Measurements from ENCODE around the gene ZCCHC14.
"Not testable (repeated sequence)": the region's sequence is repeated elsewhere in the genome, so short reads cannot be mapped to it uniquely, and the experiment has no call there.

ZCCHC14 gene

DNA sequence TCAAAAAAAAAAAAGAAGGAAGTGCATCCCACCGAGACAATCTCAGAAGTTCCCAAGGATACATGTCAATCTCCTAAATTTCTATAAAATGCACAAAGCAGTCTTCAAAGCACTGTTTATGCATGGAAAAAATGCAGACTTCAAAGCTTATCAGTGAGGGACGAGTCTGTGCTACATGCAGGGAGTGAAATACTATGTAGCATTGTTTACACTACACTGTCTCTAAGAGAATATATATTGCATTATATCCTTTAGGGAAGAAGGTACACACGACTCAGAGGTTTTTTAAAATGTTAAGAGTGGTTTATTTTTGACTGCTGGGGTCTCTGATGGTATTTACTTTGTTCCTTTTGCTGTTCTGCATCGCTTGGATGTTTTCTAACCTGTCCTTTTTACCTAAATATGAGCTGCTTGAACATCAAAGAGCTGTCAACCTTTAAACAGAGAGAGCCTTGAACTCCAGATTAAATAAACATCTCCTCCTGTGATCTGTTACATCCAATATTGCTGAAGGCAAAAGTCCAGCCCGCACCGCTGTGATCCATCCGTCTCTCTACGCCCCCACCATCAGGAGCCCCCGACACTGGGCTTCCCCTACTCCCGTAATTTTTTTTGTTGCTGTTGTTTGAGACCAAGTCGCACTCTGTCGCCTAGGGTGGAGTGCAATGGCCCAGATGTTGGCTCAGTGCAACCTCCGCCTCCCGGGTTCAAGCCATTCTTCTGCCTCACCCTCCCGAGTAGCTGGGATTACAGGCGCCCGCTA, 110.6 kb downstream of the ZCCHC14 start:
- no peak for DNase-seq (ENCODE audit: low spot score)

DNA sequence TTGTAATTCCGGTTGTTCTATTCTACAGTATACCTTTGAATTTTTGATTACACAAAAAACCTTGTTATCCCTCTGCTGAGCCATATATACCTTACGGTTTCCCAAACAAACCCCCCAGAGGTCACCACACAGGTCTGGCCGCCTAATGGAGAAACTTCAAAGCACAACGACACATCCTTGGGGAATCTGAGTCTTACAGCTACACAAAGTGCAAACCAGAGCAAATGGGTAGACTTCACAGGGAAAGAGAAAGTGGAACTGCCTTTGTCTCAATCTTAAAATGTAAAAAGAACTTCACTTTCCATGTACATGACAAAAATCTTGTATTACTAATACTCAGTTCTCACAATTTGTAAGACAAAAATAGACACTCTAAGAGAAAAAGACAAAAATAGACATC, 111.9 kb downstream of the ZCCHC14 start:
- no peak for DNase-seq (ENCODE audit: low spot score)

DNA sequence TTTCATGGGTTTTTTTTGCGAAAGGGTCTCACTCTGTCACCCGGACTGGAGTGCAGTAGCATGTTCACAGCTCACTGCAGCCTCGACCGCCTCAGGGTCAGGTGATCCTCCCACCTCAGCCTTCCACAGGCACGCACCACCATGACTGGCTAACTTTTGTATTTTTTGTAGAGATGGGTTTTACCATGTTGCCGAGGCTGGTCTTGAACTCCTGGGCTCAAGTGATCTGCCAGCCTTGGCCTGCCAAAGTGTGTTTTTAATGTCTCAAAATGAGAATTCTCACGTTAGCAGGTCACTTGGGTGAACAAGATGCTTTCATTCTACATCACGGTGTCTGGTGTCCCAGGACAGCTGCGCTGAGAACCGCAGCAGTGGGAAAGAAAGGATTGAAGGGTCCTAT, 112.4 kb downstream of the ZCCHC14 start:
- DNase-seq (ENCODE audit: low spot score) = no peak

DNA sequence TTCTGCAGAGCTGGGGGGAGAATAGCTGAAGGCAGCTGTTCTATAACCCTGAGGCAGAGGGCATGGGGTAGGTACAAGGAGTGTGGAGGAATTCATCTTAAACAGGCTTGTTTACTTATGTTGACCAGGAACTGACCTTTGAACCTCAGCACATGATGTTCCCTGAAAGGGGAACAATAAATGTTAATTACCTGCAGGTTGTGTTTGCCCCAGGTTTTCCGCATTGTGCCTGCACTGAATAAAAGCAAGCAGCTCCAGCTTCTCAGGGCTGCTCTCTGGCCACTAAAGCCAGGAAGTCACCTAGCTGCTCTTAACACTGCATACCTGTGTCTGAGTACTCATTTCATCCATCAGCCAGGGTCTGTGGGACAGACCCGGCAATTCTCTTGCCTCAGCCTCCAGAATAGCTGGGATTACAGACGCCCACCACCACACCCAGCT, 113.5 kb downstream of the ZCCHC14 start:
- DNase-seq (ENCODE audit: low spot score) = not testable (repeated sequence)

DNA sequence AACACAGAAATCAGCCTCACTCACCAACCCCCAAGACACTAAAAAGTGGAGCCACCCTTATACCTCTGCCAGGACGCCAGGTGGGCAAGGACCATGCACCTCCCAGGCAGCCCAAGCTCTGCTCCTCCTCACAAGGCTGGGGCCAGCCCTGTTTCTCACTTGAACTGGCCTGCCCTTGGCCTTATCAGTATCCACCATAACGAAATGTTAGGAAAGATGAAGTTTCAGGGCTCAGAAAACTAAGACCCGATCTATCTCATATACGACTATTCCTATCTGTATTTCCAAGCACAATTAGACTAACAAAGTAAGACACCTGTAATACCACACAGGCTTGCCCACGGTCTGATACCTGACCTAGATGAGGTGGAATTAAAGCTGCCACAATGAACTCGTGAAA, 116.2 kb downstream of the ZCCHC14 start:
- no peak for DNase-seq (ENCODE audit: low spot score)

DNA sequence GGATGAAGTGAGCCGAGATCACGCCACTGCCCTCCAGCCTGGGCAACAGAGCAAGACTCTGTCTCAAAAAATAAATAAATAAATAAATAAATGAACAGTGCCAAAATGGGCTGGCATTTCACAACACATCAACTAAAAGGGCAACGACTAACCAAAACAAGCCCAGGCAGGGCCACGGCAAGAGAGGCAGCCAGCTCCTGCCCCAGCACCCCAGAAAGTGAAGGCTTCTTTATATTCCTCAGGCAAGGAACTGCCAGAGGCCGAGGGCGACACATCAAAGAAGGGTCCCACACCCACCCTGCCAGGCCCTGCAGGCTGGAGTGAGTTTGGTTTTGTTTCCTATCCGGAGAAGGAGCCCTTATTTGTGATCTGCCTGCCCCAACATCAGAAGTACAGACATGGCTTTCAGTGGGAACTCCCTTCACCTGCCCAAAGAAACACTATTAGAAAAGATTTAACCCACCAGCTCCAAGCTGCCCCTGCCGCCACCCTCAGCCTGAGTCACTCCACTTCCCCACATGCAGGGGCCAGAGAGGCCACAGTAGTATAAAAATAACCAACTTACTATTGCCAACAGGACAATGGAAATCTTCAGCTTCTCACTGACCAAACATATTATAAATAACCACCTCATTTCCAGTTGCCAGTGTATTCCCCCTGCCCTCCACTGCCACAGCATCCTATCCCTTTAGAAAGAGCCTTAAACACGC, 117.2 kb downstream of the ZCCHC14 start:
- DNase-seq (ENCODE audit: low spot score) = peak; percentile 50

DNA sequence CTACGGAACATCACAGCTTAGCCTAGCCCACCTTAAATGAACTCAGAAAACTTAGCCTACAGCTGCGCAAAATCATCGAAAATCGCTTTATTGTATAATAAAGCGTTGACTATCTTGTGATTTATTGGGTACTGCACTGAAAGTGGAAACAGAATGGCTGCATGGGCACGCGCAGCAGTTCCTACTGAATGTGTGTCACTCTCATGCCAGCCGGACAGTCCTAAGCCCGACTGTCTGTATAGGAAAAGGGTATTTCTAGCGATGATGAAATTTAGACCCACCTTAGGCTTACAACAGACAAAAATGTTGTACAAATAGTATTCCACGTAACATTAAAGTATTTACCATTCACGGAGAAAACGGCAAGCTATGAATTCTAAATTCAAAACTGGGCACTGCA, 118.5 kb downstream of the ZCCHC14 start:
- DNase-seq (ENCODE audit: low spot score) = no peak

DNA sequence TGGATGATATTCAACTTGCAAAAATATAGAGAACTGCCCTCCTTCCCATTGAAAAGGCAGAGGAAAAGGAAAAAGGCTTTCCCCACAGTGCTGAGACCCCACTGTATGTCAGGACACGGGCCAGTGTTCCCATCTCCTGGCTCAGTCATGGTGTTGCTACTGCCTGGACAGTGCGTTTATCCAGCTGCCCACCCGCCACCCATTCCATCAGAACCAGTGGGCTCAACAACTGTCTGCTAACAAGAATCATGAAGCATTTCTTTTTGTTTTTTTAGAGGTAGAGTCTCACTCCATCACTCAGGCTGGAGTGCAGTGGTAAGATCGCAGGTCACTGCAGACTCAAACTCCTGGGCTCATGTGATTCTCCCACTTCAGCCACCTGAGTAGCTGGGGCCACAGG, 120.5 kb downstream of the ZCCHC14 start:
- DNase-seq (ENCODE audit: low spot score) = no peak

DNA sequence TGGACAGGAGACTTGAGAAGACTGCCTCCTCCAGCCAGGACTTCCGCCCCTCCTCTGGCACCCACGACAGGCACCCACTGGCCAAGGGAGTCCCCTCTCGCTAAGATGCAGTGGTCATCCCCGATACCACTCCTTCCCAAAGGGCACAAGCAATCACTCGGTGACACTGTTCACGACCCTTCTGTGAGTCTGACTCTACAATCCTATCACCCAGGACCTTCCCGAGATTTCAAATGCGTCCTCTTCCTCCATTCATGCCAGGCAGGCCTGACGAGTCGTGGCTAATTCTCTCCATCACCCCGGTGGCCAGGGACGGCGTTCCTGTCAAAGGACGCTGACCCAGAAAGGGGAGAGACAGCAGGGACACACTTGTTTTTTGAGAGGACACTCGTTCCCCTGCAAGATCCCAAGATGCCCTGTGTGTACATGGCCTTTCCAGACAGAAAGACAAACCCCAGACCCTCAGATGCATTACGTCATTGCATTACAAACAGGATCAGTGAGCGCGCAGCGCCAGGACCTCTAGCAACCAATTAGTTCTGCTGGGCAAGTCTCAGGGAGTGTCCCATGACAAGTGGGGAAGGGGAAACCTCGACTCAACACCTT, 121.5 kb downstream of the ZCCHC14 start:
- no peak for DNase-seq (ENCODE audit: low spot score)

DNA sequence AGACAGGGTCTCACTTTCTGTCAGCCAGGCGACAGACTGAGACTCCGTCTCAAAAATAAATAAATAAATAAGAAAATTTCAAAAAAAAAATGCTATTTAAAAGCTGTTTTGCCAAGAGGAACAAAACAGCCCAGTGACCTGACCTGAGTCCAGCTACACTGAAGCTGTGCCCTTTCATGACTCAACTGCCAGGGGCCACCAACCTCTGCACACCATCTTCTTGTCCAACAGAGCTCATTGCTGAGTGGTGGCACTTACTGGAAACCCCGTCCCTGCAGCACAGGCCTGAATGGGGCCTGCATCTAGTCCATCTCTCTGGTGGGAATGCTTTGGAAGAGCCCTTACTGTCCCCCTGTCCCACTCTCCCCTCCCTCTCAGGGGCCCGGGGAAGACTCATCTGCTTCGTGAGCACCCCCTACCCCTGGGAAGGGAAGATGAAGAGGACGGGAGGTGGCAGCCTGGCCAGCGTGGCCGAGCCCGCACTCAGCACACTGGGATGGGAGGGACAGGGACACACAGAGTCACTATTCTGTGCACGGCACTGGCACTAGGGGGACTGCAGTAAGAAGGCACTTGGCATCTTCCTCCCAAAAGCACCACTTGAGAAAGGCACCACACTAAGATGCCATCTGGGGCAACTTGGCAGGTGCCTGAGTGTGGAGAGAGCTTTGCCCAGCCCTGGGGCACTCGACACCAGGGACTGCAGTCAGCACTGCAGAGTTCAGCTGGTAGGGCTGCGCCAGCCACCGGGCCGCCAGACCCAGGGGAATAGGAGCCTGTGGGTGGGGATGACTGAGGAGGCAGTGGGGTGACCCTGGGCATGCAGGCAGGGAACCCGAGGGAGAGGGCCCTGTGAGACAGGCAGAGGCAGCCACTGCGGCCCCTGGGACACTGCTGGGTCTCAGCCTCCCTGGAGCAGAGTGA, 122.8 kb downstream of the ZCCHC14 start:
- no peak for DNase-seq (ENCODE audit: low spot score)

DNA sequence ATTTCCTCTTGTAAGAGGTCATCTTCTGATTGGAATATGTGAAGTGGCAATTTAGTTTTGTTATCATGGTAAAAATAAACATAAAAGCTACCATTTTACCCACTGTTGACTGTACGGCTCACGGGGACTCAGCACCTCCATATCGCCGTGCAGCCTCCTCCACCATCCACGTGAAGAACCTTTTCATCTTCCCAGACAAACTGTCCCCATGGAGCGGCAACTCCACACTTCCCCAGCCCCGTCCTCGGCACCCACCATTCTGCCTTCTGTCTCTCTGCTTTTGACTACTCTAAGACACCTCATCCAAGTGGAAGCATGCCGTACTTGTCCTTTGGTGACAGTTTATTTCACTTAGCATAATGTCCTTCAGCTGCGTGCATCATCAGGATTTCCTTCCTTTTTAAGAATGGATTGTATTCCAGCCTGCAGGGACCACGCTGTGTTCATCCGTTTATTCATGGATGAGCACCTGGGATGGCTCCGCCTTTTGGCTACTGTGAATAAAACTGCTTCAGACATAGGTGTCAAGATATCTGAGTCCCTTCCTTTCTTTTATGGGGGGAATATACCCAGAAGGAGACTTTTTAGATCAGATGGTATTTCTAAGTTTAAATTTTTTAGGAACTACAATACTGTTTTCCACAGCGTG, 123.6 kb downstream of the ZCCHC14 start:
- no peak for DNase-seq (ENCODE audit: low spot score)

DNA sequence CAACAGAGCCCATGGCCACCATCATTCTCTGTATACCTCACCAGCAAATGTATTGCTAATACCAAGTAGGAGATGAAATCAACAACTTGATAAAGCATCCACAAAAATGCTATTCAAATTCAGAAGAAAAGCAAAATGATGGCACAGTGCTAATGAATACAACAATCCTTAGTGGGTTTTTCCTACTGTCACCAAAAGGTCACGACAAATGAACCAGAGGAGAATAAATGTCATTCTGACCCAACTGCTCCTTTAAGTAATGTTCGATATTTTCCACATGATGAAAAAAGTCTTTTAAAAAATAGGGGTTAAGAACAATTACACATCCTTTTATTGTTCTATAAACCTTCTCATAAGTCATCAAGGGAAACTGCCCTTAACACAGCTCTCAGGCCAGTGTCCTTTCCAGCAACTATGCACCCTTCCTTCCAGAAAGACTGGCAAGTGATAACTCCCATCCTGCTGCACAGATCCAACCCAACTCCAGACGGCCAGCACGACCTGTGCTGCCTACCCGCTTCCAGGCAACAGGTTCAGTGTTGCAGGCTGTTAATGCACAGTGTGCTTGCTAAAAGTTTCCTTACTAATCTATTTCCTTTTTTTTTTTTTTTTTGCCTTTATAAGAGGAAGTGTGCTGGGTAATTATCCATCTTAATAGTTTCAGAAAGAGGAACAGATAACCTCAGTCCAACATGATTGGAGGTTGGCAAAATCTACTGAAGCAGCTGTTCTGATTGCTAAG, 124.6 kb downstream of the ZCCHC14 start:
- no peak for DNase-seq (ENCODE audit: low spot score)

DNA sequence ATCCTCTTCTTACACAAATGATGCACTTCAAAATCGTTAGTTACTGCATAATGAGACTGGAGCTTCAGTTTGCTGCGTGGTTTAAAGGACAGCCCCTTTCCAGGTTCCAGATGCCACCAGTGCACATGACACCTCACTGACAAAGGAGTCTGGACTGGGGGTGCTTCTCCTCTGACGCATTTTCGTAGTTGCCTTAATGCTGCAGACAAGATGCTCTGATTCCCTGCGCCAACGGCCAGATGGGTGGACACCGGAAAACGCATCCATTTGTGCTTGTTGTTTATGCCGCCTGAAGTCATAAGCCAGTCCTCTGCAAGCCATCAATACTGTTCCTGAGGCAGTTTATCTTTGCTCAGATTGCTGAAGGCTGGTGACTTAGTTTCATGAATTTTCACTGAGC, 125.3 kb downstream of the ZCCHC14 start:
- DNase-seq (ENCODE audit: low spot score) = no peak

DNA sequence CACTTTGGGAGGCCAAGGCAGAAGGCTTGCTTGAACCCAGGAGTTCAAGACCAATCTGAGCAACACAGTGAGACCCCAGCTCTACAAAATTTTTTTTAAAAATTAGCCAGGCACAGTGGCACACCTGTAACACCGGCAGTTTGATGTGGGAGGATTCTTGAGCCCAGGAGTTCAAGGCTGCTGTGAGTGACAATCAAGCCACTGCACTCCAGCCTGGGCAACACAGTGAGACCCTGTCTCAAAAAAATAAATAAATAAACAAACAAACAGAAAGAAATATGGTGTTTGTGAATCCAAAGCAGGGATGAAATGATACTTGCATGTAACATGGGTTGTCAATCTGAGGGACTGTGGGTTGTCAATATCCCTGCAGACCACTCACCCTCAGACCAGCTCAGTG, 125.9 kb downstream of the ZCCHC14 start:
- DNase-seq (ENCODE audit: low spot score) = no peak

DNA sequence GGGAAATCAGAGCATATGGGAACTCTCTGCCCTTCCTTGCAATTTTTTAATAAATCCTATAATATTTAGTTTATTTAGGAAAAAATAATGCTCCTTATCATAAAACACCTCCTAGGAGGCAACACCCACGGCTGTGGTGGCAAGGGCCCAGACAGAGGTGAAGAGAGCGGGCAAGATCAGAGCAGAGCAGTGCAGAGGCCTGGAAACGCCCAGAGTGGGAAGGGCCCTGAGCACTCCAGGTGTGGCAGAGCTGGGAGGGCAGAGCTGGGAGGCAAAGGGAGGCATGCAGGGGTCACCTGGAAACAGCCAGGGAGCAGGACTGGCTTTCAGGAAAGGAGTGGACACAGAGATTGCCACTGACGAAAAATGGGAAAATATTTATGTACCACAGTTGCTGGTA, 126.5 kb downstream of the ZCCHC14 start:
- DNase-seq (ENCODE audit: low spot score) = no peak

DNA sequence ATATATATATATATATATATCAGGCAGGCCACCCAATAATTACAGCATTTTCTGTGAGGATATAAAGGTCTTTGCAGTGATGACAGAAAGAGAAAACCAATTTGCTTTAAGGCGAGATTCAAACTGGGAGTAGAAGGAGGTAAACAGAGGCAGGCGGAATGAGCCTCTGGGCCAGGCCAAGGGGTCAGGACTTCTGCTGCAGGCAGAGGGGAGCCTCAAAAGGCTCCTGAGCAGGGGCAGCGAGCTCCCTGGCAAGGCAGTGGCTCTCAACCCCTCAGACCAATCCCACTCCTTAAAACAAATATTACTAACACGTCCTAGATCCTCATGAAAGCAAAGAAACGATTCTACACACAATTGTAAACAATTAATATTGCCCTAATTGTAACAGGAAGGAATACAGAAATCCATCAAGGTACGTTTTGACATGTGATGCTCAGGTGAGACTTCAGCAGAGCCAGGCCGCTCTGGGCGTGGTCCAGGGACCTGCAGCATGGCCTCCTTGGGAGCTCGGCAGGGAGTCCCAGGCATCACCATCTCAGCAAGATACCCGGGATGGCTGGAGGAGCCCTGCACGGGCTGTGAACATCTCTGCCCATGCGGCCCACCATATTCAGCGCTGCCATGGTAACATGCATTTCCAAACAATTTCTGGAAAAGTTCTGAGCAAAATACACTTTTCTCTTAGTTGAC, 127.7 kb downstream of the ZCCHC14 start:
- DNase-seq (ENCODE audit: low spot score) = no peak

DNA sequence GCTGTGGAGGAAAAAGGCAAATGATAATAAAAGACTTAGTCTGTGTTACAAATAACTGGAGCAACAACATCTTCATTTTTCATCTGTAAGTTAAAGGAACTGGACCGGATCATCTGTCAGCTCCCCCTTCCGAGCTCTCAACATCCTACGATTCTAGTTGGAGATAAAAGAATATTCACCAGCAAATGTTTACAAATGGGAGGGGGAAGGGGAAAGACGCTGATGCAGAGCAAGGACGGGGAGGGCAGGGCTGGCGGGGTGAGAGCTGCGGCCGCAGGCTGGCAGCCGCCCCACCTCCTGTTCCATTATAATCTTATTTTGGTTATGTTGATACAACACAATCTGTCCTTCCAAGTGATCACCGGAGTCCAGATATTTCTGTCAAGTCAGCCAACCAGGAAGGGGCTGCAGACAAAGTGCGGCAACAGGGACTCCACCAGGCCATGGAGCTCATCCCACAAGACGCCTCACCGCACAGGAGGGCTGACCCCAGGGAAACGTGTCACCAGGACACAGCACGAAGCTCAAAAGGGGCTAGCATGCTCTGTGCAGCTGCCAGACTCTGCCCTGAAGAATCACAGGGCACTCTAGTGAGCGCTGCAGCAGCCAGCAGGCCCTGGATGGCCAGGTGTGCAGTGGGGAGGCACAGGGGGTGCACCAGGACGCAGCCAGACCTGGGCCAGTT, 128.9 kb downstream of the ZCCHC14 start:
- peak; percentile 40 for DNase-seq (ENCODE audit: low spot score)

DNA sequence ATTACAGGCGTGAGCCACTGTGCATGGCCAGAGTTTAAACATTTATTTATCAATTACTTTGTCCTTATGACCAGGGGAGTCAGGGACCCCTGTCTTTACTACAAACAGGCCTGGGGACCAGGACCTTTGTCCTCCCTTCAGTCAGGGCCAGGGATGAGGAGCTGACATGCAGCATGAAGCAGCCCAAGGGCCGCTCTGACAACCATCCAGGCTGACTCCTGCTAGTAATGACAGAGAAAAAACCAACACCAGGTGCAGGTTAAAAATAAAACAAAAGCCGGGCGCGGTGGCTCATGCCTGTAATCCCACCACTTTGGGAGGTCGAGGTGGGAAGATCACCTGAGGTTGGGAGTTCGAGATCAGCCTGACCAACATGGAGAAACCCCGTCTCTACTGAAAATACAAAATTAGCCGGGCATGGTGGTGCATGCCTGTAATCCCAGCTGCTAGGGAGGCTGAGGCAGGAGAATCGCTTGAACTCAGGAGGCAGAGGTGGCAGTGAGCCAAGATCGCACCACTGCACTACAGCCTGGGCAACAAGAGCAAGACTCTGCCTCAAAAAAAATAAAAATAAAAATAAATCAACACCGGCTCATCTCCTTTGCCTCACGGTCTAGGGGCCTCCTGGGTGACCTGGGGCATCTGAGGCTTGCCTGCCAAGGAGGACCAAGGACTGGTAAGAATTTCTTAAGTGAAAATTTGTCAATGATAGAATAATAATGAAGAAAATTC, 129.8 kb downstream of the ZCCHC14 start:
- DNase-seq (ENCODE audit: low spot score) = not testable (repeated sequence)

Data from AG20443 (cell line).